ENCODE measurements around the gene DHX9.

DNA sequence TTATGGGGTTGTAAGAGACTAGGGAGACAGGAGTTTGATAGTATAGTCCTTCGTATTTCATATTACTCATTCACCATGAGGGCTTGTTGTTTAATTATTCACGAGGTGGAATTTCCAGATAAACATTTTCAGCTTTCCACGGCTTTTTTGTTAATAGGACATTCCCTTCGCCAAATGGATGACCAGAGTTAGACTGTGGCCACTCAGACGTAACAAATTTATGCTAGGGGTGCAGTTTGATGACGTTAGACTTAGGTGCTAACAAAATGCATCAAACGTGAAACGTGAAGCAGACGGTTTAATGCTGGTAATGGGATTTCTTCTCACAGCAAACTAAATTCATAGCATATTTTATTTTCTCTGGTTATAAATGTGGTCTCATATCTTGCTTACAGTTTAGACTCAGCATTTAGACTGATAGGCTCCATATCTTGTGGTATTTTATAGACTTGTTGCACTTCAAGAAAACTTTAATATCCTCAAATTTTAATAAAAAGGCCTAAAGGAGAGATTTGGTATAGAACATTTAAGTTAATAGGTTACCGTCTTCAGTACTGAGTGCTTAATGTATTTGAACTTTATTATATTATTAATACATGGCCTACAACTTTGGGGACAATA is 2.3 kb downstream of the DHX9 start:
- TF ChIP-seq SMARCA4 (IDR thresholded peaks at IDR 0.05): no peak
- TF ChIP-seq NR2C2 (CRISPR knock-in tag; IDR thresholded peaks at IDR 0.05): no peak
- no peak for TF ChIP-seq NR2C2 (tag; IDR thresholded peaks at IDR 0.05)
- no peak for TF ChIP-seq MXI1 (IDR thresholded peaks at IDR 0.05; ENCODE audit: low read depth, low read length)
- TF ChIP-seq HNRNPK (IDR thresholded peaks at IDR 0.05; ENCODE audit: low read depth, low read length, poor library complexity, severe bottlenecking): no peak
- TF ChIP-seq, protein P1, sequence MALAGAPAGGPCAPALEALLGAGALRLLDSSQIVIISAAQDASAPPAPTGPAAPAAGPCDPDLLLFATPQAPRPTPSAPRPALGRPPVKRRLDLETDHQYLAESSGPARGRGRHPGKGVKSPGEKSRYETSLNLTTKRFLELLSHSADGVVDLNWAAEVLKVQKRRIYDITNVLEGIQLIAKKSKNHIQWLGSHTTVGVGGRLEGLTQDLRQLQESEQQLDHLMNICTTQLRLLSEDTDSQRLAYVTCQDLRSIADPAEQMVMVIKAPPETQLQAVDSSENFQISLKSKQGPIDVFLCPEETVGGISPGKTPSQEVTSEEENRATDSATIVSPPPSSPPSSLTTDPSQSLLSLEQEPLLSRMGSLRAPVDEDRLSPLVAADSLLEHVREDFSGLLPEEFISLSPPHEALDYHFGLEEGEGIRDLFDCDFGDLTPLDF (CRISPR knock-in tag; IDR thresholded peaks at IDR 0.05): no peak
- TF ChIP-seq GTF2F1 (IDR thresholded peaks at IDR 0.05; ENCODE audit: low read depth, low read length): no peak
- TF ChIP-seq, protein P2, sequence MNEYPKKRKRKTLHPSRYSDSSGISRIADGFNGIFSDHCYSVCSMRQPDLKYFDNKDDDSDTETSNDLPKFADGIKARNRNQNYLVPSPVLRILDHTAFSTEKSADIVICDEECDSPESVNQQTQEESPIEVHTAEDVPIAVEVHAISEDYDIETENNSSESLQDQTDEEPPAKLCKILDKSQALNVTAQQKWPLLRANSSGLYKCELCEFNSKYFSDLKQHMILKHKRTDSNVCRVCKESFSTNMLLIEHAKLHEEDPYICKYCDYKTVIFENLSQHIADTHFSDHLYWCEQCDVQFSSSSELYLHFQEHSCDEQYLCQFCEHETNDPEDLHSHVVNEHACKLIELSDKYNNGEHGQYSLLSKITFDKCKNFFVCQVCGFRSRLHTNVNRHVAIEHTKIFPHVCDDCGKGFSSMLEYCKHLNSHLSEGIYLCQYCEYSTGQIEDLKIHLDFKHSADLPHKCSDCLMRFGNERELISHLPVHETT (CRISPR knock-in tag; conservative IDR thresholded peaks at IDR 0.05 in 1 of 2, IDR thresholded peaks at IDR 0.05 in 1 of 2): no peak
- TF ChIP-seq, protein P3, sequence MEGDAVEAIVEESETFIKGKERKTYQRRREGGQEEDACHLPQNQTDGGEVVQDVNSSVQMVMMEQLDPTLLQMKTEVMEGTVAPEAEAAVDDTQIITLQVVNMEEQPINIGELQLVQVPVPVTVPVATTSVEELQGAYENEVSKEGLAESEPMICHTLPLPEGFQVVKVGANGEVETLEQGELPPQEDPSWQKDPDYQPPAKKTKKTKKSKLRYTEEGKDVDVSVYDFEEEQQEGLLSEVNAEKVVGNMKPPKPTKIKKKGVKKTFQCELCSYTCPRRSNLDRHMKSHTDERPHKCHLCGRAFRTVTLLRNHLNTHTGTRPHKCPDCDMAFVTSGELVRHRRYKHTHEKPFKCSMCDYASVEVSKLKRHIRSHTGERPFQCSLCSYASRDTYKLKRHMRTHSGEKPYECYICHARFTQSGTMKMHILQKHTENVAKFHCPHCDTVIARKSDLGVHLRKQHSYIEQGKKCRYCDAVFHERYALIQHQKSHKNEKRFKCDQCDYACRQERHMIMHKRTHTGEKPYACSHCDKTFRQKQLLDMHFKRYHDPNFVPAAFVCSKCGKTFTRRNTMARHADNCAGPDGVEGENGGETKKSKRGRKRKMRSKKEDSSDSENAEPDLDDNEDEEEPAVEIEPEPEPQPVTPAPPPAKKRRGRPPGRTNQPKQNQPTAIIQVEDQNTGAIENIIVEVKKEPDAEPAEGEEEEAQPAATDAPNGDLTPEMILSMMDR (IDR thresholded peaks at IDR 0.05 in 2 of 3, conservative IDR thresholded peaks at IDR 0.05 in 1 of 3; ENCODE audit: insufficient read depth in 2 of 3, low read depth in 1 of 3, low read length in 3 of 3): no peak
- TF ChIP-seq JUN (IDR thresholded peaks at IDR 0.05; ENCODE audit: borderline replicate concordance, low read depth, low read length): no peak
- no peak for TF ChIP-seq JUN (CRISPR knock-in tag; IDR thresholded peaks at IDR 0.05; ENCODE audit: borderline replicate concordance)
- TF ChIP-seq ZKSCAN1 (IDR thresholded peaks at IDR 0.05; ENCODE audit: low read depth, low read length): no peak
- no peak for TF ChIP-seq GATAD2A (IDR thresholded peaks at IDR 0.05)
- no peak for TF ChIP-seq SMARCC2 (IDR thresholded peaks at IDR 0.05; ENCODE audit: low read depth)
- TF ChIP-seq POLR2A (conservative IDR thresholded peaks at IDR 0.05): no peak
- no peak for TF ChIP-seq MAZ (CRISPR knock-in tag; conservative IDR thresholded peaks at IDR 0.05 in 1 of 2, IDR thresholded peaks at IDR 0.05 in 1 of 2)

Data from K562 (cell line).